Kidney epithelial cell (primary cell): ENCODE results near the gene OR2Z1. TPM values are rescaled to one million over a fixed set of nuclear protein-coding genes. Genes with fewer than 3 reads are reported as not detected.

Experiments used
- DNase-seq: peaks from one replicate; pipeline ENCODE4 v3.0.0-alpha.2; 2010; ENCODE audit warnings: low read depth
- H3K27me3 ChIP-seq: 2 replicates; pipeline ENCODE4 v1.6.0; 2011; ENCODE audit warnings: low read length; ENCODE audit not compliant: control insufficient read depth, insufficient read depth
- H3K36me3 ChIP-seq: 2 replicates; pipeline ENCODE4 v1.5.1; 2011; ENCODE audit warnings: low read length; ENCODE audit not compliant: control insufficient read depth, insufficient read depth
- H3K4me3 ChIP-seq: 2 replicates; pipeline ENCODE4 v1.5.1; 2011; ENCODE audit warnings: low read depth, mild to moderate bottlenecking, control low read depth, low read length
- total RNA-seq: library from RNA; depleted of rRNA; stranded (reverse); fragments of >200 nt; gene quantifications from 2 replicates; pipeline ENCODE4 v1.2.3, GENCODE V29; 2015
- TF ChIP-seq, protein P1 (sequence below): IDR thresholded peaks from 2 replicates; pipeline ENCODE4 v1.5.1; 2011; ENCODE audit warnings: mild to moderate bottlenecking, moderate library complexity, low read length, control low read depth, inconsistent platforms; ENCODE audit not compliant: insufficient read depth, poor library complexity, severe bottlenecking

Gene OR2Z1
- total RNA-seq, 1 donor from 2014 or later: not detected

- no peak for DNase-seq
- TF ChIP-seq, protein P1, sequence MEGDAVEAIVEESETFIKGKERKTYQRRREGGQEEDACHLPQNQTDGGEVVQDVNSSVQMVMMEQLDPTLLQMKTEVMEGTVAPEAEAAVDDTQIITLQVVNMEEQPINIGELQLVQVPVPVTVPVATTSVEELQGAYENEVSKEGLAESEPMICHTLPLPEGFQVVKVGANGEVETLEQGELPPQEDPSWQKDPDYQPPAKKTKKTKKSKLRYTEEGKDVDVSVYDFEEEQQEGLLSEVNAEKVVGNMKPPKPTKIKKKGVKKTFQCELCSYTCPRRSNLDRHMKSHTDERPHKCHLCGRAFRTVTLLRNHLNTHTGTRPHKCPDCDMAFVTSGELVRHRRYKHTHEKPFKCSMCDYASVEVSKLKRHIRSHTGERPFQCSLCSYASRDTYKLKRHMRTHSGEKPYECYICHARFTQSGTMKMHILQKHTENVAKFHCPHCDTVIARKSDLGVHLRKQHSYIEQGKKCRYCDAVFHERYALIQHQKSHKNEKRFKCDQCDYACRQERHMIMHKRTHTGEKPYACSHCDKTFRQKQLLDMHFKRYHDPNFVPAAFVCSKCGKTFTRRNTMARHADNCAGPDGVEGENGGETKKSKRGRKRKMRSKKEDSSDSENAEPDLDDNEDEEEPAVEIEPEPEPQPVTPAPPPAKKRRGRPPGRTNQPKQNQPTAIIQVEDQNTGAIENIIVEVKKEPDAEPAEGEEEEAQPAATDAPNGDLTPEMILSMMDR: no peak
- Histone ChIP-seq H3K27me3 (no peaks in the 10 kb centered on the region), H3K36me3 (no peaks in the 10 kb centered on the region), H3K4me3 (no peak overlapping the region)
Measured at GRCh38 chr19:8681345-8682029, 39.9 kb upstream of the OR2Z1 start.

- DNase-seq: no peak
- TF ChIP-seq, protein P1: no peak
- no peak overlapping the region for H3K4me3 ChIP-seq
- no peaks in the 10 kb centered on the region for H3K27me3 ChIP-seq
- no peaks in the 10 kb centered on the region for H3K36me3 ChIP-seq
Measured at GRCh38 chr19:8682472-8682871, 39.0 kb upstream of the OR2Z1 start.

- H3K27me3 ChIP-seq: no peaks in the 10 kb centered on the region
- no peaks in the 10 kb centered on the region for H3K36me3 ChIP-seq
- no peak for DNase-seq
- no peak overlapping the region for H3K4me3 ChIP-seq
- TF ChIP-seq, protein P1: no peak
Measured at GRCh38 chr19:8682931-8683330, 38.5 kb upstream of the OR2Z1 start.

- TF ChIP-seq, protein P1: no peak
- no peak for DNase-seq
- H3K36me3 ChIP-seq: no peaks in the 10 kb centered on the region
- H3K27me3 ChIP-seq: no peaks in the 10 kb centered on the region
- no peak overlapping the region for H3K4me3 ChIP-seq
Measured at GRCh38 chr19:8684001-8684902, 37.2 kb upstream of the OR2Z1 start.

DNA sequence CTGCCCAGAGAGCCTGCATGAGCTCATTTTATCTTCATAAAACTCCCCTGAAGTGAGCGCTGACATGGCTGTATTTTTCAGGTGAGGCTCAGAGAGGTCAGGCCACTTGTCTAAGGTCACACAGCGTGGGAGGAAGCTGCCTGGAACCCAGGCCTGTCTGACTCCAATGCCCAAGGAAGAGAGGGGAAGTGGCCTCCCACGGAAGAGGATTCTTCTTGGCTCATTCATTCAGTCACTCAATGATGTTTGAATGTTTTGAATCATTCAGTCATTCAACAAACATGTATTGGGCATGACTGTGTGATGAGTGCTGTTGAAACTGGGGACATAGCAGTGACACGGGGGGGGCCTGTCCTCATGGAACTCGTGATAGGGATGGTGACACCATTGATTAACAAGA is 34.9 kb upstream of the OR2Z1 start:
- H3K4me3 ChIP-seq: no peak overlapping the region
- H3K27me3 ChIP-seq: no peaks in the 10 kb centered on the region
- DNase-seq: no peak
- TF ChIP-seq, protein P1: no peak
- H3K36me3 ChIP-seq: no peaks in the 10 kb centered on the region
